DMS53 treated with DMSO at 0.1 percent for 48 hours (cell line): ENCODE data around the gene ZNF212.
"Not testable (repeated sequence)": the region's sequence is repeated elsewhere in the genome, so short reads cannot be mapped to it uniquely, and the experiment has no call there.

ENCODE experiments used
- DNase-seq: peaks from one replicate; lab custom pipeline; 2025; ENCODE audit not compliant: unreplicated experiment; lab: John Stamatoyannopoulos, UW

ZNF212 gene

DNA sequence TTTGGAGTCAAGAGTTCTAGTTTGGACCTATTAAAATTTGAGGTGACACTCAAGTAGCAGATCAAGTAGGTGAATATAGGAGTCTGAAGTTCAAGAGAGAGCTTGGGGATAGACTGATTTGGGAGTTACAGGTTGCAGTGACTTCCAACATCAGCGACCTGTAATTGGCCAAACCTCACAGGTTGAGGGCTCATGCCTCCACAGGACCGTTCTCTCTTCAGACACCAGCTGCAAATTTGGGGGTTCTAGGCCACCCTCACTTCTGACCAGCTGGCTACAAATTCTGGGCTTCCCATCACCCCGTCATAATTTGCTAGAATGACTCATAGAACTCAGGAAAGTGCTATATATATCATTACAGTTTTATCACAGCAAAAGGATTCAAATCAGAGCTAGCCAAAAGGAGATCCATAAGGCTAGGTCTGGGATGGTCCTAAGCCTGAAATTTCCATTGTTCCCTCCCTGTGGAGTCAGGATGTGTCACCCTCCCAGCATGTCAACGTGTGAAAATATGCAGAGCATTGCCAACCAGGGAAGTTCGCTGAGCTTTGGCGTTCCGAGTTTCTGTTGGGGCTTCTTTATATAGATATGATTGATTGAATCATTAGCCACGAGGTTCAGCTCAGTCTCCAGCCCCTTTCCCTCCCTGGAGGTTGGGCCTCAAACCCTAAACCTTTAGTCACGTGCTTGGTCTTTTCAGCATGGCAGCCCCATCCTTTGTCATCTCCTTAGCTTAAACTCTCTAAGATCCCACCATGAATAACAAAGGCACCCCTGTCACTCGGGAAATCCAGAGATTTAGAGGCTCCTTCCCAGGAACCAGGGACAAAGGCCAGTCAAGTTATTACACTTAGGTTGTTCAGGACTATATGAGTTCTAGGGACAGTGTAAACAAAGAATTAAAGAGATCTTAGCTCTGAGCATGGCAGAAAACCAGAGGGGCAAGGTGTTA is 20.7 kb upstream of the ZNF212 start:
- DNase-seq: no peak

DNA sequence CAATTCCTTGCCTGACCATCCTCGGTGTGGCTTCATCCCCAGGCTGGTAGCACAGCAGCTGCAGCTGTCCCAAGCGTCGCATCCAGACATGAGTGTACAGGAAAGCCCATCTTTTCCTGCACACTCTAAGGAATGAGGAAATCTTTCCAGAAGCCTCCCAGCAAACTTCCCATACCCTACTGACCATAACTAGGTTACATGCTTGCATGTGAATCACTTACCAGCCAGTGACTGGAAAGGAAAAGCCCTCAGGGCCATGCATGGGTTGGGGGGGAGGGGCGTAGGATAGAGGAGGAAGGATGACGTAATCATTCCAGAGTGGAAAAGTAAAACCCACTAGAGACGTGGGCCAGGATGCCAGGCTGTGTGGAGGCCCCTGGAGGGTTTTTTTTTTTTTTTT is 18.9 kb upstream of the ZNF212 start:
- DNase-seq: no peak

DNA sequence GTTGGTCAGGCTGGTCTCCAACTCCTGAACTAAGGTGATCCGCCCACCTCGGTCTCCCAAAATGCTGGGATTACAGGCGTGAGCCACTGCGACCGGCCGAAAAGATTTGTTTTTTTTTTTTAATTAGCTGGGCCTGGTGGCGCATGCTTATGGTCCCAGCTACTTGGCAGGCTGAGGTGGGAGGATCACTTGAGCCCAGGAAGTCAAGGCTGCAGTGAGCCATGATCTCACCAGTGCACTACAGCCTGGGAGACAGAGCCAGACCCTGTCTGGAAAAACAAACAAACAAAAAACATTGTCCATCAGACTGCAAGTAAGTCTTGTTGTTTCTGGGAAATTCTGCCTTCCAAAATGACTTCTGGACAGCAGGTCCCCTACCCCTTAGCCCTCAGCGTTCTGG is 16.3 kb upstream of the ZNF212 start:
- no peak for DNase-seq

DNA sequence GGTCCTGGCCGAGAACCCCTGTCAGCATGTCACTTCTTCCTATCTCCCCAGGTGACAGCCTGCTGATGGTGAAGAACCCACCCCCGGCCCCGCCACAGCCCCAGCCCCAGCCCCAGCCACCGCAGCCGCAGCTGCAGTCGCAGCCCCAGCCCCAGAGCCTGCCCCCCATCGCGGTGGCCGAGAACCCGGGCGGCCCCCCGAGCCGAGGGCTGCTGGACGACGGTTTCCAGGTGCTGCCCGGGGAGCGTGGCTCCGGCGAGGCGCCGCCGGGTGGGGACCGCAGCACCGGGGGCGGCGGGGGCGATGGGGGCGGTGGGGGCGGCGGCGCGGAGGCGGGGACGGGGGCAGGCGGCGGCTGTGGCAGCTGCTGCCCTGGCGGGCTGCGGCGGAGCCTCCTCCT is 15.7 kb upstream of the ZNF212 start:
- DNase-seq: no peak

DNA sequence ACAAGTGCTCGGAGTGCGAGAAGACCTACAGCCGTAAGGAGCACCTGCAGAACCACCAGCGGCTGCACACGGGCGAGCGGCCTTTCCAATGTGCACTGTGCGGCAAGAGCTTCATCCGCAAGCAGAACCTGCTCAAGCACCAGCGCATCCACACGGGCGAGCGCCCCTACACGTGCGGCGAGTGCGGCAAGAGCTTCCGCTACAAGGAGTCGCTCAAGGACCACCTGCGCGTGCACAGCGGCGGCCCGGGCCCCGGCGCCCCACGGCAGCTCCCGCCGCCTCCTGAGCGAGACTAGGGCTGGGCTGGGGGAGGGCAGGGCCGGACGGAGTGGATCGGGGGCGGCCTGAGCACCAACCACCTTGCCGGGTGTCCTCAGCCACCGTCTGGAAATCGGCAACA is 15.1 kb upstream of the ZNF212 start:
- DNase-seq: no peak

DNA sequence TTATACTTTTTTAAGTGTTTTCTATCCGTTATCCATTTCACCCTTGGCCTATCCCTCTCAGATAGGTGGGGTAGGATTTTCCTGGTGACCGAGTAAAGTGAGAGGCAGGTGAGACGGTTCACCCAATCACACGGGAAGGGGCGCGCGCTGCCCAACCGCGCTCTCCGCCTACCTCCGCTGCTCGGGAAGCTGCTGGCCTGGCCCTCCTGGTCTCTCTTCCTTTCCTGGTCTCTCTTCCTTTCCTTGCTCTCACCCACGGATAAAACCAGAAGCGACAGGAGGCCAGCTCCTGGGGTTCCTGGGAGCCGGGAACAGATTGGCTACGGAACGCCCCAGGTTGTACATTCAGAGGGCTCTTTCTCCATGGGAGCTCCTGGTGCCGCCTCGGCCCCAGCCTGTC is 14.3 kb upstream of the ZNF212 start:
- DNase-seq: no peak

DNA sequence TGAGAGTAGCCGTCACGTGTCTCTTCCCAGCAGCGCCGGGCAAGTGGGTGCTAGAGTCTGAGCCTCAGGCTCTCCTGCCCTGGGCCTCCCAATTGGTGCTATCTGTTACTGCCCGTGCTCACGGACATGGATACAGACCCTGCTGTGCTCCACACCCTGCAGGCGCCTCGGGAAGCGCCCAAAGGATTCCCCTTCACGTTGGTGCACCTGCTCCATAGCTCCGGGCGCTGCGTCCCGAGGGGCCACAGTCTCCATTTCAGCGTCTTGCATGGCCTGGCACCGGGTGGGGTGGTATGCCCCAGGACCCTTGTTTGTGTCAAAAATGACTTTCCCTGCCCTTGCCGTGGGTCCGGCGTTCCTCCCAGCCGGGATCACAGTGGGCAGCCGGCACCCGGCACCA is 13.8 kb upstream of the ZNF212 start:
- no peak for DNase-seq

- not testable (repeated sequence) for DNase-seq
These were observed 13.1 kb upstream of the ZNF212 start for GRCh38 chr7:149226366-149226765.

- DNase-seq: no peak
These were observed 12.5 kb upstream of the ZNF212 start for GRCh38 chr7:149226840-149227494.

GRCh38 chr7:149228831-149229471 is 10.5 kb upstream of the ZNF212 start:
- DNase-seq: no peak

DNA sequence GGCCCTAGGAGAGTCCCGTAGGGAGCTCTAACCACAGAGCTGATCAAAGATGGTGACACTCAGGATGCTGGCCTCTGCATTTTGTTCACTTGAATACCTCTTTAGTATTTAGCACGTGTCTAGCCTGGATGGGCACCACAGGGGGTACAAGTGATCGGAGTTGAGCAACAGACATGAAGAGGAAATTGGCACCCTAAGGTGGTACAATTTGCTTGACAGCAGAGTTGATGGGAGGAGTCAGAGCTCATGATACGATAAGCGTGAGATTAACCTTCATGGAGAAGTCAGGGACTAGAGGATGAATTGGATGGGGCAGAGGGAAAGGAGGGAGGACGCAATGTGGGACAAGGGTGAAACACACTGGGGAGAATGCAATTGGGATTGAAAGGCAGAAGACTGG is 9.9 kb upstream of the ZNF212 start:
- DNase-seq: no peak

DNA sequence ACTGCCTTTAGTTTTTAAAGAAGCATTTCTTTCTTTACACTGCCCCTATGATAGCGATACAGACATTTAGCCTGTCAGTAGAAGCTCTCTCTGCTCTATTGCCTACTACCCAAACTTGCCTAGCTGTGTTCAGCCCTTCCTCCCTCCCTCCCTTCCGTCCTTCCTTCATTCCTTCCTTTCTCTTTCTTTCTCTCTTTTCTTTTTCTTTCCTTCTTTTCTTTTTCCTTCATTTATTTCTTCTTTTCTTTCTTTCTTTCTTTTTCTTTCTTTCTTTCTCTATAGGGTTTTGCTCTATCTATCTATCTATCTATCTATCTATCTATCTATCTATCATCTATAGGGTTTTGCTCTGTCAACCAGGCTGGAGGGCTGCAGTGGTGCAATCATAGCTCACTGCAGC is 7.1 kb upstream of the ZNF212 start:
- no peak for DNase-seq

DNA sequence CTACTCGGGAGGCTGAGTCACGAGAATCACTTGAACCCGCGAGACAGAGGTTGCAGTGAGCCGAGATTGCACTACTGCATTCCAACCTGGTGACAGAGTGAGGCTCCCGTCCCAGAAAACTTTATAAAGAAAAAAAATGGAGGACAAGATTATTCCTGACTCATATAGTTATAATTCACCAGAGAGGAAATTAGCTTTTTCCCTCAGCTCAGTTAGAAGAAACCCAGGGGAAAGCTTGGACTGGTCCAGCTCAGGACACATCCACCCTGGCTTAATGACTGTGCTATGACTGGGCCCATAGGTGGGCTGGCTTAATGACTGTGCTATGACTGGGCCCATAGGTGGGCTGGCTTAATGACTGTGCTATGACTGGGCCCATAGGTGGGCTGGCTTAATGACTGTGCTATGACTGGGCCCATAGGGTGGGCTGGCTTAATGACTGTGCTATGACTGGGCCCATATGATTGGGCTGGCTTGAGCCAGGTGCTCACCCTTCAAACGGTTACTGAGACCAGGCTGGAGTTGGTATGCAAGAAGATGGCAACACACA is 5.7 kb upstream of the ZNF212 start:
- DNase-seq: not testable (repeated sequence)

GRCh38 chr7:149237502-149237901 is 1.9 kb upstream of the ZNF212 start:
- no peak for DNase-seq

GRCh38 chr7:149238051-149238450 is 1.4 kb upstream of the ZNF212 start:
- DNase-seq: no peak

DNA sequence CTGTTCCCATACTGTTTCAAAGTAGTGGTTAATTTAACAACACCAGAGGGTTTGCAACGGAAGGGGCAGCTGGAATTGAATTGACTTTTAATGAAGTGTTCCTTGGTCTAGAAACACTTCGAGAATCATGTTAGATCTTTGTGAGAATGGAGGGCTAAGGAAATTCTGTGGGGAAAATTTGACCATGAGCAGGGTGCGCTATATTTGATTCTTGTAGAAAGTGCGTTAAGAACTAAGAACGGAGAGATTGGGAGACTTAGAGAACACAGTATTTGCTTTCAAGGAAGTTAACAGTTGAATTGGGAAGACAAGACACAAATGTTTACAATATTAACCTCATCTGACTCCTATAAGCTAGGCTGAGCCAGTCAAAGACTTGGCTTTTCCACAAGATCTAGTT is 1.2 kb downstream of the ZNF212 start:
- no peak for DNase-seq

DNA sequence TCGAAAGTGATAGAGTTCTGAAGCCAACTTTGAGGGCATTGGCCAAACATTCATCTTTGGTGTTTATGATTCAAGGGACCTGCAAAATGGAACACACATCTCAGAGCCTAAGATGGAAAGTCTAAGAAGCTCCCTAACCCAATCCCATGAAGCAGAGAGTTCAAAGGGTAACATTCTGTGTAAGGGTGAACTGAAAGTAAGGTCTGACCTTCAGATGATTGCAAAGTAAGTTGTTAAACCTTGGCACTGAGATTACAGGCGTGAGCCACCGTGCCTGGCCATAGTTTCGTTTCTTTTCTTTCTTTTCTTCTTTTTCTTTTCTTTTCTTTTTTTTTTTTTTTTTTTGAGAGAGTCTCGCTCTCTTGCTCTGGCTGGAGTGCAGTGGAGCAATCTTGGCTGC is 2.2 kb downstream of the ZNF212 start:
- DNase-seq: no peak

DNA sequence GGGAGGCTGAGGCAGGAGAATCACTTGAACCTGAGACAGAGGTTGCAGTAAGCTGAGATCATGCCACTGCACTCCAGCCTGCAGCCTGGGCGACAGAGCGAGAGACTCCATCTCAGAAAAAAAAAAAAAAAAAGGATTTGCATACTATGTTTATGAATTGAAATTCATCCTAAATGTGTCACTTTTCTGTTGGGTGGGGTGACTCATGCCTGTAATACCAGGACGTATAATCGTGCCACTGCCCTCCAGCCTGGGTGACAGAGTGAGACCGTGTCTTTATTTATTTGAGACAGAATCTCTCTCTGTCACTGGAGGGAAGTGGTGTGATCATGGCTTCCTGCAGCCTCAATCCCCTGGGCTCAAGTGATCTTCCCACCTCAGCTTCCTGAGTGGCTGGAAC is 5.8 kb downstream of the ZNF212 start:
- DNase-seq: no peak

- no peak for DNase-seq
These were observed 6.3 kb downstream of the ZNF212 start for GRCh38 chr7:149245744-149246143.

GRCh38 chr7:149248777-149249176 is 9.3 kb downstream of the ZNF212 start:
- DNase-seq: no peak

DNA sequence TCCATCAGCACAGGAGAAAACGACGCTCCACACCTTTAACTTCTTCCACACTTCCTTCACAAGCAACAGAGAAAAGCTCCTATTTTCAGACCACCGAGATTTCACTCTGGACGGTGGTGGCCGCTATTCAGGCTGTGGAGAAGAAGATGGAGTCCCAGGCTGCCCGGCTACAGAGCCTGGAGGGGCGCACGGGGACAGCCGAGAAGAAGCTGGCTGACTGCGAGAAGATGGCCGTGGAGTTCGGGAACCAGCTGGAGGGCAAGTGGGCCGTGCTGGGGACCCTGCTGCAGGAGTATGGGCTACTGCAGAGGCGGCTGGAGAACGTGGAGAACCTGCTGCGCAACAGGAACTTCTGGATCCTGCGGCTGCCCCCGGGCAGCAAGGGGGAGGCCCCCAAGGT is 10.7 kb downstream of the ZNF212 start:
- not testable (repeated sequence) for DNase-seq

GRCh38 chr7:149251518-149251917 is 12.1 kb downstream of the ZNF212 start:
- not testable (repeated sequence) for DNase-seq
